ENCODE data around the gene POLR1A. TPM values are rescaled to one million over a fixed set of nuclear protein-coding genes. Genes with fewer than 3 reads are reported as not detected.

Gene POLR1A
- total RNA-seq, 6 donors from 2014 or later: 12.0 to 25.8 (median 22.1) TPM

GRCh38 chr2:86035883-86036668 is 69.6 kb downstream of the POLR1A start:
- peak overlapping the region; percentile 88 to 96 (median 93) for H3K27ac ChIP-seq
- H3K27me3 ChIP-seq: no peaks in the 10 kb centered on the region
- TF ChIP-seq CTCF (IDR thresholded peaks at IDR 0.05): peak; percentile 12 to 65 (median 38)
- TF ChIP-seq POLR2AphosphoS5 (IDR thresholded peaks at IDR 0.05): peak in 1 of 2 donors; percentile 69
- TF ChIP-seq POLR2A (IDR thresholded peaks at IDR 0.05): peak in 1 of 4 donors; percentile 35
- TF ChIP-seq EP300 (IDR thresholded peaks at IDR 0.05): peak in 1 of 4 donors; percentile 70
- peaks cover 39 to 58% (median 54%) of the 10 kb centered on the region in 4 donors for H3K4me1 ChIP-seq
- ATAC-seq (ENCODE audit: low FRiP score in 2 of 2): peak; percentile 81 to 89
- H3K4me3 ChIP-seq: peak overlapping the region in 2 of 4 donors; percentile 7 to 19
- WGBS, 2 donors: 10 to 15% methylated on average over 10 of the region's 10 CpGs
- DNase-seq: peak in 1 of 2 donors; percentile 90
- H3K9me3 ChIP-seq: no peaks in the 10 kb centered on the region
- H3K36me3 ChIP-seq: peaks cover 0 to 56% (median 27%) of the 10 kb centered on the region in 4 donors

- no peak overlapping the region for H3K4me3 ChIP-seq
- WGBS, 2 donors: 69 to 77% methylated on average over 5 to 7 of the region's 7 CpGs
- H3K9me3 ChIP-seq: no peaks in the 10 kb centered on the region
- H3K4me1 ChIP-seq: peaks cover 39 to 58% (median 54%) of the 10 kb centered on the region in 4 donors
- peak overlapping the region; percentile 88 to 96 (median 93) for H3K27ac ChIP-seq
- ATAC-seq (ENCODE audit: low FRiP score in 2 of 2): no peak
- peaks cover 0 to 61% (median 33%) of the 10 kb centered on the region in 4 donors for H3K36me3 ChIP-seq
- DNase-seq: no peak
- TF ChIP-seq POLR2AphosphoS5 (IDR thresholded peaks at IDR 0.05) (no peak), POLR2A (IDR thresholded peaks at IDR 0.05) (no peak), EP300 (IDR thresholded peaks at IDR 0.05) (no peak), CTCF (IDR thresholded peaks at IDR 0.05) (no peak)
- H3K27me3 ChIP-seq: no peaks in the 10 kb centered on the region
Measured at GRCh38 chr2:86035376-86035882, 70.3 kb downstream of the POLR1A start.

GRCh38 chr2:86033751-86034692 is 71.7 kb downstream of the POLR1A start:
- no peak for TF ChIP-seq POLR2AphosphoS5 (IDR thresholded peaks at IDR 0.05)
- TF ChIP-seq POLR2A (IDR thresholded peaks at IDR 0.05): no peak
- TF ChIP-seq CTCF (IDR thresholded peaks at IDR 0.05): no peak
- TF ChIP-seq EP300 (IDR thresholded peaks at IDR 0.05): no peak
- Histone ChIP-seq H3K27ac (peak overlapping the region in 3 of 4 donors; percentile 90 to 96 (median 96)), H3K36me3 (peaks cover 8 to 61% (median 38%) of the 10 kb centered on the region in 4 donors), H3K9me3 (no peaks in the 10 kb centered on the region), H3K27me3 (no peaks in the 10 kb centered on the region), H3K4me1 (peaks cover 39 to 54% (median 52%) of the 10 kb centered on the region in 4 donors), H3K4me3 (no peak overlapping the region)
- 92 to 93% methylated on average over 18 to 20 of the region's 20 CpGs for WGBS, 2 donors
- DNase-seq (no peak), ATAC-seq (ENCODE audit: low FRiP score in 2 of 2) (no peak)

- H3K36me3 ChIP-seq: peaks cover 8 to 63% (median 48%) of the 10 kb centered on the region in 4 donors
- H3K4me3 ChIP-seq: no peak overlapping the region
- peaks cover 30 to 44% (median 42%) of the 10 kb centered on the region in 4 donors for H3K4me1 ChIP-seq
- whole genome bisulfite sequencing, 2 donors: 94 to 98% methylated on average over 11 of the region's 11 CpGs
- no peaks in the 10 kb centered on the region for H3K27me3 ChIP-seq
- no peak for DNase-seq
- H3K27ac ChIP-seq: peak overlapping the region in 2 of 4 donors; percentile 2 to 17
- H3K9me3 ChIP-seq: no peaks in the 10 kb centered on the region
- no peak for ATAC-seq (ENCODE audit: low FRiP score in 2 of 2)
- TF ChIP-seq CTCF (IDR thresholded peaks at IDR 0.05): no peak
- no peak for TF ChIP-seq POLR2A (IDR thresholded peaks at IDR 0.05)
Measured at GRCh38 chr2:86032861-86033595, 72.7 kb downstream of the POLR1A start.

Measured in upper lobe of left lung (tissue), 6 donors.